GM12878 (cell line): ENCODE data around the gene RARA.
"Not testable (repeated sequence)": the region's sequence is repeated elsewhere in the genome, so short reads cannot be mapped to it uniquely, and the experiment has no call there.

Experiments
- POLR2A ChIP-seq: IDR thresholded peaks from 2 replicates; pipeline ENCODE4 v1.6.1; 2011; ENCODE audit warnings: low read depth, mild to moderate bottlenecking, low read length
- RAD21 ChIP-seq: IDR thresholded peaks from 2 replicates; pipeline ENCODE4 v1.6.1; 2011; ENCODE audit warnings: mild to moderate bottlenecking, low read depth, low read length, moderate library complexity; ENCODE audit not compliant: insufficient read depth
- ZZZ3 ChIP-seq: IDR thresholded peaks from 2 replicates; pipeline ENCODE4 v1.6.1; 2011; ENCODE audit warnings: low read depth; ENCODE audit not compliant: control insufficient read depth, insufficient read length
- TF ChIP-seq, protein P1 (sequence below), 3 experiments: IDR thresholded peaks in 2 of 3; conservative IDR thresholded peaks in 1 of 3; 2 replicates each; pipeline ENCODE4 v1.5.1; 2011; ENCODE audit warnings: low read depth in 3 of 3, low read length in 3 of 3, mild to moderate bottlenecking in 3 of 3, control low read depth in 2 of 3, moderate library complexity in 2 of 3, inconsistent platforms in 1 of 3, mixed read lengths in 1 of 3; ENCODE audit not compliant: control insufficient read depth in 2 of 3, insufficient read depth in 1 of 3; ENCODE audit errors: extremely low read depth in 1 of 3
- TF ChIP-seq, protein P2 (sequence below): fragments of 450-650 bp; IDR thresholded peaks from 2 replicates; pipeline ENCODE4 v1.6.1; 2014; ENCODE audit warnings: mild to moderate bottlenecking

DNA sequence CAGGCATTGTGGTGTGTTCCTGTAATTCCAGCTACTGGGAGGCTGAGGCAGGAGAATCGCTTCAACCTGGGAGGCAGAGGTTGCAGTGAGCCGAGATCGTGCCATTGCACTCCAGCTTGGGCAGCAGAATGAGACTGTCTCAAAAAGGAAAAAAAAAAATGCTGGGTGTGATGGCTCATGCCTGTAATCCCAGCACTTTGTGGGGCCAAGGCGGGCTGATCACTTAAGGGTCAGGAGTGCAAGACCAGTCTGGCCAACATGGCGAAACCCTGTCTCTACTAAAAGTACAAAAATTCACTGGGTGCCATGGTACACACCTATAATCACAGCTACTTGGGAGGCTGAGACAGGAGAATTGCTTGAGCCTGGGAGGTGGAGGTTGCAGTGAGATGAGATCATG lies 4.1 kb upstream of the RARA start:
- not testable (repeated sequence) for TF ChIP-seq RAD21, ZZZ3, POLR2A
- TF ChIP-seq, protein P1, sequence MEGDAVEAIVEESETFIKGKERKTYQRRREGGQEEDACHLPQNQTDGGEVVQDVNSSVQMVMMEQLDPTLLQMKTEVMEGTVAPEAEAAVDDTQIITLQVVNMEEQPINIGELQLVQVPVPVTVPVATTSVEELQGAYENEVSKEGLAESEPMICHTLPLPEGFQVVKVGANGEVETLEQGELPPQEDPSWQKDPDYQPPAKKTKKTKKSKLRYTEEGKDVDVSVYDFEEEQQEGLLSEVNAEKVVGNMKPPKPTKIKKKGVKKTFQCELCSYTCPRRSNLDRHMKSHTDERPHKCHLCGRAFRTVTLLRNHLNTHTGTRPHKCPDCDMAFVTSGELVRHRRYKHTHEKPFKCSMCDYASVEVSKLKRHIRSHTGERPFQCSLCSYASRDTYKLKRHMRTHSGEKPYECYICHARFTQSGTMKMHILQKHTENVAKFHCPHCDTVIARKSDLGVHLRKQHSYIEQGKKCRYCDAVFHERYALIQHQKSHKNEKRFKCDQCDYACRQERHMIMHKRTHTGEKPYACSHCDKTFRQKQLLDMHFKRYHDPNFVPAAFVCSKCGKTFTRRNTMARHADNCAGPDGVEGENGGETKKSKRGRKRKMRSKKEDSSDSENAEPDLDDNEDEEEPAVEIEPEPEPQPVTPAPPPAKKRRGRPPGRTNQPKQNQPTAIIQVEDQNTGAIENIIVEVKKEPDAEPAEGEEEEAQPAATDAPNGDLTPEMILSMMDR (IDR thresholded peaks at IDR 0.05 in 2 of 3, conservative IDR thresholded peaks at IDR 0.05 in 1 of 3; ENCODE audit: control insufficient read depth in 2 of 3, extremely low read depth in 1 of 3, insufficient read depth in 1 of 3, low read depth in 3 of 3, low read length in 3 of 3) = not testable (repeated sequence)
- TF ChIP-seq, protein P2, sequence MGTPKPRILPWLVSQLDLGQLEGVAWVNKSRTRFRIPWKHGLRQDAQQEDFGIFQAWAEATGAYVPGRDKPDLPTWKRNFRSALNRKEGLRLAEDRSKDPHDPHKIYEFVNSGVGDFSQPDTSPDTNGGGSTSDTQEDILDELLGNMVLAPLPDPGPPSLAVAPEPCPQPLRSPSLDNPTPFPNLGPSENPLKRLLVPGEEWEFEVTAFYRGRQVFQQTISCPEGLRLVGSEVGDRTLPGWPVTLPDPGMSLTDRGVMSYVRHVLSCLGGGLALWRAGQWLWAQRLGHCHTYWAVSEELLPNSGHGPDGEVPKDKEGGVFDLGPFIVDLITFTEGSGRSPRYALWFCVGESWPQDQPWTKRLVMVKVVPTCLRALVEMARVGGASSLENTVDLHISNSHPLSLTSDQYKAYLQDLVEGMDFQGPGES = not testable (repeated sequence)
